ENCODE data around the gene SPACA5B. TPM values are rescaled to one million over a fixed set of nuclear protein-coding genes. Genes with fewer than 3 reads are reported as not detected.
"Not testable (repeated sequence)": the region's sequence is repeated elsewhere in the genome, so short reads cannot be mapped to it uniquely, and the experiment has no call there.

The SPACA5B gene
- total RNA-seq, 1 donor, result not detected

- Histone ChIP-seq H3K9me3 (ENCODE audit: low read depth, low read length) (no peaks in the 10 kb centered on the region), H3K27me3 (ENCODE audit: insufficient read depth, low read length) (no peaks in the 10 kb centered on the region), H3K4me3 (ENCODE audit: low read length) (no peak overlapping the region)
Measured at GRCh38 chrX:48156014-48156413, 25.6 kb downstream of the SPACA5B start.

GRCh38 chrX:48165241-48165640 is 34.8 kb downstream of the SPACA5B start:
- H3K4me3 ChIP-seq (ENCODE audit: low read length), result no peak overlapping the region
- no peaks in the 10 kb centered on the region for H3K9me3 ChIP-seq (ENCODE audit: low read depth, low read length)
- H3K27me3 ChIP-seq (ENCODE audit: insufficient read depth, low read length), result no peaks in the 10 kb centered on the region
- no peaks in the 10 kb centered on the region for H3K4me1 ChIP-seq (ENCODE audit: insufficient read depth, low read length)

More at GRCh38 chrX:48156014-48156413, 25.6 kb downstream of the SPACA5B start:
- H3K4me1 ChIP-seq (ENCODE audit: insufficient read depth, low read length), result no peaks in the 10 kb centered on the region

GRCh38 chrX:48166322-48166721 is 35.9 kb downstream of the SPACA5B start:
- H3K9me3 ChIP-seq (ENCODE audit: low read depth, low read length); H3K27me3 ChIP-seq (ENCODE audit: insufficient read depth, low read length); H3K4me3 ChIP-seq (ENCODE audit: low read length); H3K4me1 ChIP-seq (ENCODE audit: insufficient read depth, low read length): not testable (repeated sequence)

GRCh38 chrX:48179691-48180090 is 49.3 kb downstream of the SPACA5B start:
- Histone ChIP-seq H3K27me3 (ENCODE audit: insufficient read depth, low read length) (no peaks in the 10 kb centered on the region), H3K4me3 (ENCODE audit: low read length) (no peak overlapping the region), H3K4me1 (ENCODE audit: insufficient read depth, low read length) (no peaks in the 10 kb centered on the region), H3K9me3 (ENCODE audit: low read depth, low read length) (no peaks in the 10 kb centered on the region)

GRCh38 chrX:48180811-48181210 is 50.4 kb downstream of the SPACA5B start:
- Histone ChIP-seq H3K4me3 (ENCODE audit: low read length) (no peak overlapping the region), H3K27me3 (ENCODE audit: insufficient read depth, low read length) (no peaks in the 10 kb centered on the region), H3K4me1 (ENCODE audit: insufficient read depth, low read length) (no peaks in the 10 kb centered on the region), H3K9me3 (ENCODE audit: low read depth, low read length) (no peaks in the 10 kb centered on the region)

- H3K9me3 ChIP-seq (ENCODE audit: low read depth, low read length); H3K4me3 ChIP-seq (ENCODE audit: low read length); H3K27me3 ChIP-seq (ENCODE audit: insufficient read depth, low read length); H3K4me1 ChIP-seq (ENCODE audit: insufficient read depth, low read length): not testable (repeated sequence)
Measured at GRCh38 chrX:48181882-48182281, 51.5 kb downstream of the SPACA5B start.

Other genes with a start within 250 kb of the SPACA5B start
- 4.6 TPM for gene ZNF182, start 126.6 kb upstream of the SPACA5B start, total RNA-seq
- gene SPACA5, start 123.6 kb upstream of the SPACA5B start, total RNA-seq, result not detected
- 1.6 TPM for gene ZNF630, start 59.0 kb upstream of the SPACA5B start, total RNA-seq
- gene SSX5, start 66.2 kb downstream of the SPACA5B start, total RNA-seq, result not detected
- gene SSX1, start 124.8 kb downstream of the SPACA5B start, total RNA-seq, result not detected
- gene SSX3, start 226.1 kb downstream of the SPACA5B start, total RNA-seq, result not detected